GM23338 (cell line): Measurements from ENCODE around the gene GPATCH2.

Experiments used
- CTCF ChIP-seq, 2 experiments: fragments of 200-600 bp in 1 of 2; sonication (generic) in 1 of 2; conservative IDR thresholded peaks; 2 replicates each; pipeline versions ENCODE4 v1.5.1 to v1.6.1; 2016 to 2017; ENCODE audit warnings: antibody characterized with exemption in 2 of 2, low read depth in 2 of 2, mild to moderate bottlenecking in 2 of 2, moderate library complexity in 1 of 2
- POLR2AphosphoS5 ChIP-seq: IDR thresholded peaks from 2 replicates; pipeline ENCODE4 v1.6.1; 2016; ENCODE audit warnings: antibody characterized with exemption, low read depth
- REST ChIP-seq: IDR thresholded peaks from one replicate; pipeline ENCODE4 v1.6.1; 2018; ENCODE audit warnings: antibody characterized with exemption; ENCODE audit not compliant: unreplicated experiment

- TF ChIP-seq CTCF (conservative IDR thresholded peaks at IDR 0.05; ENCODE audit: low read depth in 2 of 2) (no peak), POLR2AphosphoS5 (no peak), REST (no peak)
Observed at GRCh38 chr1:217417363-217417762, 213.5 kb downstream of the GPATCH2 start.
